Sigmoid colon (tissue), 4 donors: ENCODE measurements around the gene MTTP.

Source experiments
- EP300 ChIP-seq, 4 donors: sonication (generic); formaldehyde crosslinking; IDR thresholded peaks; one replicate each; pipeline ENCODE4 v1.6.1; 2017; ENCODE audit warnings: antibody characterized with exemption in 4 of 4
- POLR2A ChIP-seq, 2 donors: fragments of 450-650 bp; IDR thresholded peaks; one replicate each; pipeline ENCODE4 v1.6.1; 2016; ENCODE audit warnings: antibody characterized with exemption in 2 of 2, mild to moderate bottlenecking in 2 of 2, moderate library complexity in 2 of 2
- POLR2AphosphoS5 ChIP-seq, 4 donors: sonication (generic); formaldehyde crosslinking; IDR thresholded peaks; one replicate each; pipeline ENCODE4 v1.6.1; 2017; ENCODE audit warnings: antibody characterized with exemption in 4 of 4
- TF ChIP-seq, protein P1 (sequence below), 4 experiments: fragments of 450-650 bp in 3 of 4; fragments of 200-600 bp in 1 of 4; IDR thresholded peaks; one replicate each; pipeline ENCODE4 v1.5.1; 2016 to 2019; ENCODE audit warnings: antibody characterized with exemption in 4 of 4, mild to moderate bottlenecking in 3 of 4, moderate library complexity in 2 of 4

GRCh38 chr4:99665983-99666382 lies 91.4 kb downstream of the MTTP start:
- TF ChIP-seq, protein P1, sequence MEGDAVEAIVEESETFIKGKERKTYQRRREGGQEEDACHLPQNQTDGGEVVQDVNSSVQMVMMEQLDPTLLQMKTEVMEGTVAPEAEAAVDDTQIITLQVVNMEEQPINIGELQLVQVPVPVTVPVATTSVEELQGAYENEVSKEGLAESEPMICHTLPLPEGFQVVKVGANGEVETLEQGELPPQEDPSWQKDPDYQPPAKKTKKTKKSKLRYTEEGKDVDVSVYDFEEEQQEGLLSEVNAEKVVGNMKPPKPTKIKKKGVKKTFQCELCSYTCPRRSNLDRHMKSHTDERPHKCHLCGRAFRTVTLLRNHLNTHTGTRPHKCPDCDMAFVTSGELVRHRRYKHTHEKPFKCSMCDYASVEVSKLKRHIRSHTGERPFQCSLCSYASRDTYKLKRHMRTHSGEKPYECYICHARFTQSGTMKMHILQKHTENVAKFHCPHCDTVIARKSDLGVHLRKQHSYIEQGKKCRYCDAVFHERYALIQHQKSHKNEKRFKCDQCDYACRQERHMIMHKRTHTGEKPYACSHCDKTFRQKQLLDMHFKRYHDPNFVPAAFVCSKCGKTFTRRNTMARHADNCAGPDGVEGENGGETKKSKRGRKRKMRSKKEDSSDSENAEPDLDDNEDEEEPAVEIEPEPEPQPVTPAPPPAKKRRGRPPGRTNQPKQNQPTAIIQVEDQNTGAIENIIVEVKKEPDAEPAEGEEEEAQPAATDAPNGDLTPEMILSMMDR (IDR thresholded peaks at IDR 0.05) = no peak
- TF ChIP-seq POLR2AphosphoS5 (IDR thresholded peaks at IDR 0.05) = no peak
- TF ChIP-seq POLR2A (IDR thresholded peaks at IDR 0.05) = no peak
- no peak for TF ChIP-seq EP300 (IDR thresholded peaks at IDR 0.05)
